Adrenal gland (tissue), 12 donors: Measurements from ENCODE around the gene APIP. TPM values are rescaled to one million over a fixed set of nuclear protein-coding genes. Genes with fewer than 3 reads are reported as not detected.
A peak's percentile ranks its signal among the peaks of the same experiment; 100 is the strongest.

Source experiments
- DNase-seq, 7 donors: peaks; one replicate each; pipeline ENCODE4 v3.0.0-alpha.2; 2019 to 2020
- H3K27ac ChIP-seq, 5 donors: fragments of 200-600 bp; sonication (generic) in 4 of 5; 1 replicate in 3 of 5; 2 replicates in 2 of 5; pipeline versions ENCODE4 v1.5.1 to v1.8.0; 2016 to 2020; ENCODE audit warnings: mild to moderate bottlenecking in 1 of 5
- H3K27me3 ChIP-seq: fragments of 200-600 bp; 2 replicates; pipeline ENCODE4 v1.8.0; 2021
- H3K36me3 ChIP-seq, 2 donors: fragments of 200-600 bp; replicated peaks in 1 of 2; 1 replicate in 1 of 2; 2 replicates in 1 of 2; pipeline versions ENCODE4 v1.5.1 to v1.8.0; 2018 to 2022
- H3K4me1 ChIP-seq, 2 donors: fragments of 200-600 bp; replicated peaks in 1 of 2; 1 replicate in 1 of 2; 2 replicates in 1 of 2; pipeline versions ENCODE4 v1.5.1 to v1.8.0; 2018 to 2021
- H3K4me3 ChIP-seq, 4 donors: fragments of 200-600 bp; sonication (generic) in 3 of 4; one replicate each; pipeline ENCODE4 v1.5.1; 2016 to 2018
- H3K9me3 ChIP-seq, 3 donors: fragments of 200-600 bp; sonication (generic) in 1 of 3; replicated peaks in 1 of 3; 1 replicate in 2 of 3; 2 replicates in 1 of 3; pipeline versions ENCODE4 v1.5.1 to v1.8.0; 2016 to 2021
- CTCF ChIP-seq, 6 experiments: fragments of 450-650 bp in 4 of 6; fragments of 200-600 bp in 2 of 6; sonication (generic) in 1 of 6; IDR thresholded peaks; 1 replicate in 5 of 6; 2 replicates in 1 of 6; pipeline versions ENCODE4 v1.5.1 to v1.8.0; 2016 to 2021; ENCODE audit warnings: antibody characterized with exemption in 6 of 6, mild to moderate bottlenecking in 2 of 6, moderate library complexity in 1 of 6
- POLR2A ChIP-seq, 2 donors: fragments of 450-650 bp; IDR thresholded peaks; one replicate each; pipeline ENCODE4 v1.6.1; 2017; ENCODE audit warnings: antibody characterized with exemption in 2 of 2, mild to moderate bottlenecking in 2 of 2, moderate library complexity in 1 of 2
- WGBS, 4 donors: extraction: QIAGEN DNeasy Blood & Tissue Kit in 2 of 4; methylation state at CpG; one replicate each; pipeline versions ENCODE4 v1.1.5 to v1.1.7; 2013 to 2017; 5-methylcytosine and 5-hydroxymethylcytosine counted together
- intact Hi-C, 2 donors: fragments of 100-400 bp; cut with DNase I; formaldehyde crosslinking; loops; one replicate each; pipeline versions ENCODE4 v1.14.1 to v1.15.0; 2022 to 2023
- polyA plus RNA-seq, 3 donors: library from polyadenylated mRNA; stranded (reverse); fragments of 200-250 nt in 2 of 3; fragments of 350-450 nt in 1 of 3; fragmentation: Illumina TruSeq in 1 of 3; extraction: RNeasy Lipid Tissue Mini Kit (QIAGEN cat#74804) in 1 of 3; gene quantifications; one replicate each; pipeline ENCODE4 v1.2.3, GENCODE V29; 2013 to 2014
- total RNA-seq, 9 donors: library from RNA; depleted of rRNA in 4 of 9; stranded (reverse); fragments of >200 nt in 4 of 9; fragments of 120-200 nt in 1 of 9; fragmentation: NEBNext Ultra II Directional in 1 of 9; extraction: Animal tissue kit (Norgen Biotek cat#: 25700) in 1 of 9; gene quantifications; one replicate each; pipeline versions ENCODE4 v1.1.0 to v1.2.4, GENCODE V29; 2013 to 2023
- donor health status: healthy with polysubstance abuse.
- donor health status: Bipolar disorder and iron deficiency.
- donor health status: DM: yes; HTN: yes; CAD: no.
- donor health status: DM: no; HTN: no; CAD: no.
- donor health status: DM: no; HTN: no; CAD: no.
- donor health status: DM: yes; HTN: yes; CAD: no.

Gene APIP
- total and polyA plus RNA-seq, 12 donors, result 17.0 to 102 (median 48.5) TPM

DNA sequence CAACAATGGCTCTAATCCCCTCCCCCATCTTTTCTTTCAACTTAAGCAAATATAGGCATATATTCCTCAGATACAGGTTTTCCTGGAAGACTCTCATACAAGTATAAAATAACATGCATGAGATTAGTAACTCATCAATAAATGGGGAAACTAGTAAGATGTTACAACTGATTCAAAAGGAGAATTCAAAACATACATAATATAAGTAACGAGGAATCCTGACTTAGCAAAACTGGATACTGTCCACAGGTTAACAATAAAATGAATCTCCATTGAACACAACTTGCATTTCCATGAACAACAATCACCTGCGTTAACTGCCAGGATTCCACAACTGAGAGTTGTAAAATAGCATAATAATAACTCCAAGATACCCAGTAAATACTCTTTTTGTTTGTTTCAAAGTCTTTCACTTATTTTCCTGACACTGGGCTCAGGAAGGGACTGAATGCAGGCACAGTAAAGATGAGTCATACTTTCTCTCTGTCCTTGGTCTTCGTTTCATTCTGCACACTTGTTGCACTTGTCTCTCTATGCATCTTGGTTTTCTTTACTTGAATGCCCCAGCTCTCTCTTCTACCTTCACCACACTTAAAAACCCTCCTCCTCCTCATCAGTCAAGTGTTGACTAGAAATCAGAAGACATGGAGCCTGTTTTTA lies 8.1 kb downstream of the APIP start:
- Histone ChIP-seq H3K4me1 (peaks cover 12 to 27% of the 10 kb centered on the region in 2 donors), H3K36me3 (no peaks in the 10 kb centered on the region), H3K27me3 (no peaks in the 10 kb centered on the region), H3K4me3 (no peak overlapping the region), H3K9me3 (no peaks in the 10 kb centered on the region), H3K27ac (peak overlapping the region in 4 of 5 donors; percentile 16 to 71 (median 43))
- TF ChIP-seq CTCF (IDR thresholded peaks at IDR 0.05), result no peak
- TF ChIP-seq POLR2A (IDR thresholded peaks at IDR 0.05), result no peak
- WGBS, 4 donors, result 45 to 60% (median 54%) methylated on average over 3 of the region's 3 CpGs
- DNase-seq, result peak in 2 of 7 donors; percentile 13 to 19
- intact Hi-C loops, result no loop called here

- Histone ChIP-seq H3K4me1 (peaks cover 10 to 13% of the 10 kb centered on the region in 2 donors), H3K9me3 (no peaks in the 10 kb centered on the region), H3K27ac (no peak overlapping the region), H3K4me3 (no peak overlapping the region), H3K27me3 (no peaks in the 10 kb centered on the region), H3K36me3 (no peaks in the 10 kb centered on the region)
- no peak for DNase-seq
- intact Hi-C loops, result no loop called here
- 85 to 97% (median 96%) methylated on average over 7 of the region's 7 CpGs for WGBS, 4 donors
- no peak for TF ChIP-seq POLR2A (IDR thresholded peaks at IDR 0.05)
These were observed 10.5 kb downstream of the APIP start for GRCh38 chr11:34905666-34906065.

DNA sequence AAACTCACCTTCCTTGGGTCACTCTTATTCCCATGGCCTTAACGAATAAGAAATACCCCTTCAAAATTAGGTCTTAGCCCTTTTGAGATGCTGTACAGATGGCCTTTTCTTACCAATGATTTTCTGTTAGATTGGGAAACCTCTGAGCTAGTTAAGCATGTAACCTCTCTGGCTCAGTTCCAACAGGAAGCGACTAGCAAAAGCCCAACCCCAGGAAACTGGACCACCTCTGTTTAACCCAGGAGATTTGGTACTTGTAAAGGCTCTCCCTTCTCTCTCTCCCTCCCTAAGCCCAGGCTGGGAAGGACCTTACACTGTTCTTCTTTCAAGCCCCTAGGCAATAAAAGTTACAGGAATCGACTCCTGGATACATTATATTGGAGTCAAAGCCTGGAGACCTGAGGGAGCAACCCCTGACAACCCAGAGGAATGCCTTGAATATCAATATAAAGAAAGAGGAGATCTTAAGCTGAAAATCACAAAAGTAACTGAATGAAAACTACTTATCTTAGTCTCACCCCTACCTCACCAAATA lies 11.7 kb downstream of the APIP start:
- Histone ChIP-seq H3K4me3 (no peak overlapping the region), H3K36me3 (no peaks in the 10 kb centered on the region), H3K4me1 (peaks cover 10 to 13% of the 10 kb centered on the region in 2 donors), H3K9me3 (peaks cover 0 to 11% (median 0%) of the 10 kb centered on the region in 3 donors), H3K27me3 (no peaks in the 10 kb centered on the region), H3K27ac (no peak overlapping the region)
- intact Hi-C loops, result no loop called here
- TF ChIP-seq CTCF (IDR thresholded peaks at IDR 0.05) (no peak), POLR2A (IDR thresholded peaks at IDR 0.05) (no peak)
- DNase-seq, result no peak
- 86 to 95% (median 93%) methylated on average over 3 of the region's 3 CpGs for WGBS, 4 donors

- H3K9me3 ChIP-seq, result peaks cover 0 to 18% (median 0%) of the 10 kb centered on the region in 3 donors
- no peak overlapping the region for H3K4me3 ChIP-seq
- WGBS, 4 donors, result 89 to 96% (median 94%) methylated on average over 5 of the region's 5 CpGs
- no peaks in the 10 kb centered on the region for H3K36me3 ChIP-seq
- intact Hi-C loops, result no loop called here
- DNase-seq, result no peak
- no peaks in the 10 kb centered on the region for H3K4me1 ChIP-seq
- H3K27ac ChIP-seq, result no peak overlapping the region
- no peaks in the 10 kb centered on the region for H3K27me3 ChIP-seq
- no peak for TF ChIP-seq CTCF (IDR thresholded peaks at IDR 0.05)
- TF ChIP-seq POLR2A (IDR thresholded peaks at IDR 0.05), result no peak
These were observed 16.6 kb downstream of the APIP start for GRCh38 chr11:34899633-34900016.

DNA sequence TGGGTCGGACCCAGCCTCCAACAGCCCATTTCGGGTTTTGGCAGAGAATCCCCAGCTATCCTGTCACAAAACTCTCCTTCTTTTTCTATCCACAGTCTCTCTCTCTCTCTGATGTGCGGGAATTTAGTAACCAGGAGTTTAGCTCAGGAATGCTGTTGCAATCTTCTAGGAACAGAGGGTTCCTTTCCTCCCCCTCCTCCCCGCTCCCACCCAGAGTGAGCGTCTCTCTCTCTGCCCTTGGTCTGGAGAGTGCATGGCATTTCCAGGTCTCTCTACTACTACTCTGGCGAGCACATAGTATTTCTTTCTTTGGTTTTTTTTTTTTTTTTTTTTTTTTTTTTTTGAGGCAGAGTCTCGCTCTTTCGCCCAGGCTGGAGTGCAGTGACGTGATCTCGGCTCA lies 17.7 kb downstream of the APIP start:
- 94 to 99% (median 97%) methylated on average over 6 to 10 of the region's 10 CpGs for WGBS, 4 donors
- no peak for DNase-seq
- H3K27ac ChIP-seq, result no peak overlapping the region
- no peaks in the 10 kb centered on the region for H3K27me3 ChIP-seq
- intact Hi-C loops, result no loop called here
- no peaks in the 10 kb centered on the region for H3K36me3 ChIP-seq
- no peak for TF ChIP-seq POLR2A (IDR thresholded peaks at IDR 0.05)
- TF ChIP-seq CTCF (IDR thresholded peaks at IDR 0.05), result no peak
- no peak overlapping the region for H3K4me3 ChIP-seq
- peaks cover 0 to 18% (median 0%) of the 10 kb centered on the region in 3 donors for H3K9me3 ChIP-seq
- no peaks in the 10 kb centered on the region for H3K4me1 ChIP-seq
